DOHH2 (cell line): ENCODE results near the gene CCDC88A.

Source experiments
- H3F3A ChIP-seq: fragments of 200-600 bp; sonication (generic), shearing (Covaris generic); 2 replicates; pipeline ENCODE4 v1.6.0; 2016; ENCODE audit warnings: antibody characterized with exemption, mild to moderate bottlenecking; ENCODE audit not compliant: control insufficient read depth, insufficient read depth
- H3K27ac ChIP-seq: fragments of 200-600 bp; sonication (generic); 2 replicates; pipeline ENCODE4 v1.5.1; 2014; ENCODE audit warnings: low read depth, mild to moderate bottlenecking, low read length, moderate library complexity
- H3K27me3 ChIP-seq: fragments of 200-600 bp; sonication (generic); 2 replicates; pipeline ENCODE4 v1.6.1; 2014; ENCODE audit warnings: mild to moderate bottlenecking, low read length, mixed read lengths; ENCODE audit not compliant: control insufficient read depth
- H3K36me3 ChIP-seq: fragments of 200-600 bp; sonication (generic); 2 replicates; pipeline ENCODE4 v1.6.1; 2014; ENCODE audit warnings: mild to moderate bottlenecking, low read length, moderate library complexity, mixed read lengths; ENCODE audit not compliant: control insufficient read depth
- H3K4me1 ChIP-seq: fragments of 200-600 bp; sonication (generic); 2 replicates; pipeline ENCODE4 v1.6.1; 2014; ENCODE audit warnings: mild to moderate bottlenecking, low read length, mixed read lengths; ENCODE audit not compliant: control insufficient read depth
- H3K4me2 ChIP-seq: fragments of 200-600 bp; sonication (generic); 2 replicates; pipeline ENCODE4 v1.6.0; 2014; ENCODE audit warnings: mild to moderate bottlenecking, low read length, moderate library complexity
- H3K4me3 ChIP-seq: fragments of 200-600 bp; sonication (generic); 2 replicates; pipeline ENCODE4 v1.5.1; 2014; ENCODE audit warnings: mild to moderate bottlenecking, low read length, mixed read lengths
- H3K79me2 ChIP-seq: fragments of 200-600 bp; sonication (generic); 2 replicates; pipeline ENCODE4 v1.6.1; 2014; ENCODE audit warnings: mild to moderate bottlenecking, low read length, mixed read lengths; ENCODE audit not compliant: control insufficient read depth
- H3K9me2 ChIP-seq: fragments of 200-600 bp; sonication (generic); replicated peaks from 2 replicates; pipeline ENCODE4 v1.6.1; 2014; ENCODE audit warnings: mild to moderate bottlenecking, low read length, mixed read lengths; ENCODE audit not compliant: control insufficient read depth
- H3K9me3 ChIP-seq: fragments of 200-600 bp; sonication (generic); 2 replicates; pipeline ENCODE4 v1.6.1; 2014; ENCODE audit warnings: antibody characterized with exemption, low read length, mixed read lengths; ENCODE audit not compliant: control insufficient read depth, insufficient read depth
- H4K20me1 ChIP-seq: fragments of 200-600 bp; sonication (generic); 2 replicates; pipeline ENCODE4 v1.6.0; 2014; ENCODE audit warnings: low read depth, mild to moderate bottlenecking, antibody characterized with exemption, low read length, moderate library complexity; ENCODE audit not compliant: control insufficient read depth, insufficient read depth
- CTCF ChIP-seq: fragments of 200-600 bp; sonication (generic); IDR thresholded peaks from one replicate; pipeline ENCODE4 v1.5.1; 2014; ENCODE audit warnings: antibody characterized with exemption, mild to moderate bottlenecking, low read depth, low read length; ENCODE audit not compliant: poor library complexity, severe bottlenecking
- EZH2phosphoT487 ChIP-seq: fragments of 200-600 bp; sonication (generic); IDR thresholded peaks from 2 replicates; pipeline ENCODE4 v1.6.1; 2017; ENCODE audit warnings: borderline replicate concordance, mild to moderate bottlenecking, antibody characterized with exemption, low read length, moderate library complexity, mixed read lengths

CCDC88A gene

GRCh38 chr2:55355451-55355850 lies 64.2 kb downstream of the CCDC88A start:
- Histone ChIP-seq H3K9me3 (no peaks in the 10 kb centered on the region), H3F3A (no peaks in the 10 kb centered on the region), H3K27me3 (no peaks in the 10 kb centered on the region), H3K4me1 (0 out of 2 replicates have a peak, but pooled peaks cover 3% of the 10 kb centered on the region), H3K4me2 (no peak overlapping the region), H4K20me1 (no peaks in the 10 kb centered on the region), H3K4me3 (no peak overlapping the region), H3K27ac (no peak overlapping the region), H3K79me2 (no peaks in the 10 kb centered on the region), H3K36me3 (peaks cover 74% of the 10 kb centered on the region), H3K9me2 (no peaks in the 10 kb centered on the region)
- TF ChIP-seq EZH2phosphoT487 (no peak), CTCF (no peak)

GRCh38 chr2:55351672-55352071 lies 68.0 kb downstream of the CCDC88A start:
- Histone ChIP-seq H3K4me2 (no peak overlapping the region), H3F3A (no peaks in the 10 kb centered on the region), H4K20me1 (no peaks in the 10 kb centered on the region), H3K79me2 (no peaks in the 10 kb centered on the region), H3K9me3 (no peaks in the 10 kb centered on the region), H3K9me2 (no peaks in the 10 kb centered on the region), H3K36me3 (peaks cover 70% of the 10 kb centered on the region), H3K27me3 (no peaks in the 10 kb centered on the region), H3K27ac (no peak overlapping the region), H3K4me3 (no peak overlapping the region), H3K4me1 (no peaks in the 10 kb centered on the region)
- TF ChIP-seq CTCF (no peak), EZH2phosphoT487 (no peak)

GRCh38 chr2:55345064-55345463 lies 74.6 kb downstream of the CCDC88A start:
- H3K4me2 ChIP-seq: no peak overlapping the region
- TF ChIP-seq CTCF (no peak), EZH2phosphoT487 (no peak)
- H3K36me3 ChIP-seq: peaks cover 75% of the 10 kb centered on the region

More at GRCh38 chr2:55345064-55345463, 74.6 kb downstream of the CCDC88A start:
- no peak overlapping the region for H3K4me3 ChIP-seq
- no peaks in the 10 kb centered on the region for H3K4me1 ChIP-seq
- no peaks in the 10 kb centered on the region for H3K9me2 ChIP-seq
- no peaks in the 10 kb centered on the region for H3K27me3 ChIP-seq
- no peaks in the 10 kb centered on the region for H3K9me3 ChIP-seq
- no peaks in the 10 kb centered on the region for H4K20me1 ChIP-seq
- no peaks in the 10 kb centered on the region for H3K79me2 ChIP-seq
- no peak overlapping the region for H3K27ac ChIP-seq
- peaks cover 6% of the 10 kb centered on the region; the same call in 1 of the 2 replicates for H3F3A ChIP-seq
